A549 (cell line): ENCODE data around the gene DDTL.

Experiments
- BHLHE40 ChIP-seq: IDR thresholded peaks from 2 replicates; pipeline ENCODE4 v1.6.1; 2012; ENCODE audit warnings: low read depth, low read length, inconsistent platforms
- CTCF ChIP-seq: fragments of >200 bp; sonication (Bioruptor Twin); formaldehyde crosslinking; IDR thresholded peaks from 3 replicates; pipeline ENCODE4 v1.5.1; 2016
- EP300 ChIP-seq, 2 experiments: fragments of >200 bp; sonication (Bioruptor Twin); formaldehyde crosslinking; IDR thresholded peaks; 2 replicates in 1 of 2; 3 replicates in 1 of 2; pipeline ENCODE4 v1.6.1; 2016 to 2017
- HOXA7 ChIP-seq: fragments of 250-450 bp; sonication (Bioruptor Pico); IDR thresholded peaks from 2 replicates; pipeline ENCODE4 v1.5.0; 2020; ENCODE audit warnings: mild to moderate bottlenecking, moderate library complexity
- PHF8 ChIP-seq: fragments of 200-600 bp; sonication (generic); IDR thresholded peaks from 2 replicates; pipeline ENCODE4 v1.6.1; 2016; ENCODE audit warnings: low read depth, mild to moderate bottlenecking, antibody characterized with exemption, moderate library complexity, borderline replicate concordance
- POLR2A ChIP-seq: IDR thresholded peaks from 2 replicates; pipeline ENCODE4 v1.6.1; 2012; ENCODE audit warnings: mild to moderate bottlenecking, low read length
- USF2 ChIP-seq: fragments of 450-650 bp; IDR thresholded peaks from 2 replicates; pipeline ENCODE4 v1.6.1; 2014; ENCODE audit warnings: antibody characterized with exemption

- no peak for TF ChIP-seq CTCF
- no peak for TF ChIP-seq PHF8
- TF ChIP-seq USF2 = no peak
- no peak for TF ChIP-seq POLR2A
- no peak for TF ChIP-seq EP300 (IDR thresholded peaks at IDR 0.05)
- no peak for TF ChIP-seq BHLHE40
- TF ChIP-seq HOXA7 (CRISPR knock-in tag) = no peak
These were observed 35.6 kb downstream of the DDTL start for GRCh38 chr22:24002272-24002671.
